ENCODE results near the gene MTMR12. TPM values are rescaled to one million over a fixed set of nuclear protein-coding genes. Genes with fewer than 3 reads are reported as not detected.

The MTMR12 gene
- total and polyA plus RNA-seq, 2 donors (not counting 3 experiments of a cell fraction or from before 2014, with no cell fraction given) = 18.2 to 38.6 TPM

- Histone ChIP-seq H3K4me2 (ENCODE audit: insufficient read depth, low read length) (no peak overlapping the region), H3K9me1 (replicated peaks; ENCODE audit: control insufficient read depth, extremely low read depth, insufficient read depth, low read length) (no peaks in the 10 kb centered on the region), H3K9ac (replicated peaks; ENCODE audit: extremely low read depth, insufficient read depth, low read length) (no peak overlapping the region), H3K27me3 (ENCODE audit: control insufficient read depth in 2 of 2, insufficient read depth in 2 of 2, low read length in 2 of 2) (no peaks in the 10 kb centered on the region), H3K4me1 (ENCODE audit: control insufficient read depth, extremely low read depth, insufficient read depth, low read length) (peaks cover 7% of the 10 kb centered on the region), H3K79me2 (ENCODE audit: control insufficient read depth, insufficient read depth, low read length) (peaks cover 72% of the 10 kb centered on the region), H3K36me3 (ENCODE audit: control insufficient read depth in 2 of 2, extremely low read depth in 1 of 2, insufficient read depth in 2 of 2, low read length in 2 of 2) (no peaks in the 10 kb centered on the region), H3K9me3 (replicated peaks; ENCODE audit: control insufficient read depth, insufficient read depth, low read length) (no peaks in the 10 kb centered on the region), H2AFZ (ENCODE audit: low read depth, low read length) (no peak overlapping the region), H4K20me1 (replicated peaks; ENCODE audit: control insufficient read depth, extremely low read depth, insufficient read depth, low read length) (peaks cover 7% of the 10 kb centered on the region), H3K27ac (ENCODE audit: insufficient read depth, low read depth, low read length) (no peak overlapping the region), H3K4me3 (replicated peaks in 1 of 3; ENCODE audit: insufficient read depth in 1 of 3, low read depth in 1 of 3, low read length in 3 of 3) (no peak overlapping the region)
- BruUV-seq (replicated peaks) = no TSS peak
- intact Hi-C loops (cut with micrococcal nuclease) = no loop called here
- dilution Hi-C loops (cut with MboI; ENCODE audit: extremely low pct_ligation_motif_present, low sequenced_read_pairs) = no loop called here
- ChIA-PET POLR2A (no interaction called here), CTCF (no interaction called here)
- TF ChIP-seq JUN (IDR thresholded peaks at IDR 0.05; ENCODE audit: borderline replicate concordance, insufficient read depth, insufficient read length, low read depth) = no peak
- TF ChIP-seq EZH2 (IDR thresholded peaks at IDR 0.05; ENCODE audit: borderline replicate concordance, low read depth, low read length, severe bottlenecking) = no peak
- TF ChIP-seq POLR2A (IDR thresholded peaks at IDR 0.05; ENCODE audit: low read depth, low read length) = no peak
- TF ChIP-seq, protein P1, sequence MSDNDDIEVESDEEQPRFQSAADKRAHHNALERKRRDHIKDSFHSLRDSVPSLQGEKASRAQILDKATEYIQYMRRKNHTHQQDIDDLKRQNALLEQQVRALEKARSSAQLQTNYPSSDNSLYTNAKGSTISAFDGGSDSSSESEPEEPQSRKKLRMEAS (IDR thresholded peaks at IDR 0.05; ENCODE audit: insufficient read depth, insufficient read length) = no peak
- no peak for TF ChIP-seq MYC (IDR thresholded peaks at IDR 0.05; ENCODE audit: low read depth, low read length)
- TF ChIP-seq POLR2AphosphoS5 (IDR thresholded peaks at IDR 0.05; ENCODE audit: insufficient read depth, low read depth, low read length) = no peak
- TF ChIP-seq FOS (IDR thresholded peaks at IDR 0.05; ENCODE audit: borderline replicate concordance, insufficient read depth, low read length) = no peak
- no peak for TF ChIP-seq GATA2 (IDR thresholded peaks at IDR 0.05; ENCODE audit: insufficient read depth, insufficient read length, low read depth, low read length)
- TF ChIP-seq, protein P2, sequence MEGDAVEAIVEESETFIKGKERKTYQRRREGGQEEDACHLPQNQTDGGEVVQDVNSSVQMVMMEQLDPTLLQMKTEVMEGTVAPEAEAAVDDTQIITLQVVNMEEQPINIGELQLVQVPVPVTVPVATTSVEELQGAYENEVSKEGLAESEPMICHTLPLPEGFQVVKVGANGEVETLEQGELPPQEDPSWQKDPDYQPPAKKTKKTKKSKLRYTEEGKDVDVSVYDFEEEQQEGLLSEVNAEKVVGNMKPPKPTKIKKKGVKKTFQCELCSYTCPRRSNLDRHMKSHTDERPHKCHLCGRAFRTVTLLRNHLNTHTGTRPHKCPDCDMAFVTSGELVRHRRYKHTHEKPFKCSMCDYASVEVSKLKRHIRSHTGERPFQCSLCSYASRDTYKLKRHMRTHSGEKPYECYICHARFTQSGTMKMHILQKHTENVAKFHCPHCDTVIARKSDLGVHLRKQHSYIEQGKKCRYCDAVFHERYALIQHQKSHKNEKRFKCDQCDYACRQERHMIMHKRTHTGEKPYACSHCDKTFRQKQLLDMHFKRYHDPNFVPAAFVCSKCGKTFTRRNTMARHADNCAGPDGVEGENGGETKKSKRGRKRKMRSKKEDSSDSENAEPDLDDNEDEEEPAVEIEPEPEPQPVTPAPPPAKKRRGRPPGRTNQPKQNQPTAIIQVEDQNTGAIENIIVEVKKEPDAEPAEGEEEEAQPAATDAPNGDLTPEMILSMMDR (IDR thresholded peaks at IDR 0.05; ENCODE audit: extremely low read depth in 1 of 2, insufficient read depth in 1 of 2, low read depth in 1 of 2, low read length in 2 of 2) = no peak
- DNase-seq (ENCODE audit: low read depth, low spot score) (no peak), FAIRE-seq (no peak)
These were observed 3.8 kb downstream of the MTMR12 start for GRCh38 chr5:32308946-32309345.
